Measurements from ENCODE around the gene CYB5R3. TPM values are rescaled to one million over a fixed set of nuclear protein-coding genes. Genes with fewer than 3 reads are reported as not detected.
A peak's percentile ranks its signal among the peaks of the same experiment; 100 is the strongest.
"Not testable (repeated sequence)": the region's sequence is repeated elsewhere in the genome, so short reads cannot be mapped to it uniquely, and the experiment has no call there.

The CYB5R3 gene
- total RNA-seq, 1 donor from 2014 or later: 298 TPM

- Histone ChIP-seq H3K9me3 (replicated peaks) (no peaks in the 10 kb centered on the region), H3K4me1 (peaks cover 26% of the 10 kb centered on the region), H3K27me3 (ENCODE audit: low read depth) (no peaks in the 10 kb centered on the region), H3K27ac (replicated peaks) (no peak overlapping the region), H3K36me3 (peaks cover 50% of the 10 kb centered on the region), H3K4me3 (no peak overlapping the region)
- intact Hi-C loops (cut with micrococcal nuclease): no loop called here
- no peak for DNase-seq
- no peak for TF ChIP-seq CTCF (IDR thresholded peaks at IDR 0.05; ENCODE audit: borderline replicate concordance)
These were observed 71.5 kb downstream of the CYB5R3 start for GRCh38 chr22:42577623-42578240.

- not testable (repeated sequence) for H3K27ac ChIP-seq (replicated peaks)
These were observed 72.1 kb downstream of the CYB5R3 start for GRCh38 chr22:42577141-42577540.

GRCh38 chr22:42575996-42576574, 73.1 kb downstream of the CYB5R3 start:
- DNase-seq; H3K4me3 ChIP-seq; H3K27me3 ChIP-seq (ENCODE audit: low read depth); H3K27ac ChIP-seq (replicated peaks); intact Hi-C loops (cut with micrococcal nuclease); H3K9me3 ChIP-seq (replicated peaks): not testable (repeated sequence)
- Histone ChIP-seq H3K36me3 (peaks cover 56% of the 10 kb centered on the region), H3K4me1 (peaks cover 12% of the 10 kb centered on the region)

More at GRCh38 chr22:42577141-42577540, 72.1 kb downstream of the CYB5R3 start:
- H3K9me3 ChIP-seq (replicated peaks); H3K4me3 ChIP-seq; intact Hi-C loops (cut with micrococcal nuclease); H3K27me3 ChIP-seq (ENCODE audit: low read depth); DNase-seq: not testable (repeated sequence)
- Histone ChIP-seq H3K36me3 (peaks cover 52% of the 10 kb centered on the region), H3K4me1 (peaks cover 20% of the 10 kb centered on the region)

GRCh38 chr22:42574468-42574867, 74.7 kb downstream of the CYB5R3 start:
- intact Hi-C loops (cut with micrococcal nuclease); H3K9me3 ChIP-seq (replicated peaks); DNase-seq; H3K27me3 ChIP-seq (ENCODE audit: low read depth); H3K4me3 ChIP-seq; H3K4me1 ChIP-seq: not testable (repeated sequence)
- H3K36me3 ChIP-seq: peaks cover 57% of the 10 kb centered on the region
- peak overlapping the region; percentile 57 for H3K27ac ChIP-seq (replicated peaks)

- H3K4me3 ChIP-seq; H3K9me3 ChIP-seq (replicated peaks); H3K4me1 ChIP-seq; intact Hi-C loops (cut with micrococcal nuclease); DNase-seq; H3K27me3 ChIP-seq (ENCODE audit: low read depth): not testable (repeated sequence)
- H3K27ac ChIP-seq (replicated peaks): peak overlapping the region; percentile 57
- peak; percentile 34 for TF ChIP-seq CTCF (IDR thresholded peaks at IDR 0.05; ENCODE audit: borderline replicate concordance)
- H3K36me3 ChIP-seq: peaks cover 57% of the 10 kb centered on the region
These were observed 75.1 kb downstream of the CYB5R3 start for GRCh38 chr22:42574046-42574445.

- intact Hi-C loops (cut with micrococcal nuclease); DNase-seq; H3K27me3 ChIP-seq (ENCODE audit: low read depth); H3K4me3 ChIP-seq; H3K9me3 ChIP-seq (replicated peaks); H3K27ac ChIP-seq (replicated peaks); H3K4me1 ChIP-seq: not testable (repeated sequence)
- peaks cover 40% of the 10 kb centered on the region for H3K36me3 ChIP-seq
These were observed 78.1 kb downstream of the CYB5R3 start for GRCh38 chr22:42571068-42571467.

GRCh38 chr22:42570580-42570979, 78.6 kb downstream of the CYB5R3 start:
- H3K4me3 ChIP-seq; H3K9me3 ChIP-seq (replicated peaks); intact Hi-C loops (cut with micrococcal nuclease); H3K4me1 ChIP-seq; H3K27ac ChIP-seq (replicated peaks); DNase-seq; H3K27me3 ChIP-seq (ENCODE audit: low read depth): not testable (repeated sequence)
- H3K36me3 ChIP-seq: peaks cover 44% of the 10 kb centered on the region

- H3K36me3 ChIP-seq: peaks cover 36% of the 10 kb centered on the region
- intact Hi-C loops (cut with micrococcal nuclease): not testable (repeated sequence)
These were observed 81.2 kb downstream of the CYB5R3 start for GRCh38 chr22:42567950-42568349.

More at GRCh38 chr22:42567950-42568349, 81.2 kb downstream of the CYB5R3 start:
- H3K4me3 ChIP-seq; H3K27me3 ChIP-seq (ENCODE audit: low read depth); H3K27ac ChIP-seq (replicated peaks); H3K9me3 ChIP-seq (replicated peaks); DNase-seq; H3K4me1 ChIP-seq: not testable (repeated sequence)

Other genes starting within 250 kb of the CYB5R3 start
- gene NFAM1, start 217.0 kb downstream of the CYB5R3 start, total RNA-seq: 1.2 TPM
- gene RRP7A, start 129.6 kb downstream of the CYB5R3 start, total RNA-seq: 15.8 TPM
- 3.5 TPM for gene SERHL2, start 95.4 kb downstream of the CYB5R3 start, total RNA-seq
- gene POLDIP3, start 34.5 kb downstream of the CYB5R3 start, total RNA-seq: 35.2 TPM
- gene ATP5MGL, start 8.8 kb downstream of the CYB5R3 start, total RNA-seq: 0.38 TPM
- 94.9 TPM for gene A4GALT, start 71.5 kb upstream of the CYB5R3 start, total RNA-seq
- 26.9 TPM for gene ARFGAP3, start 207.9 kb upstream of the CYB5R3 start, total RNA-seq